CD14-positive monocyte (primary cell): ENCODE measurements around the gene ZNF384. TPM values are rescaled to one million over a fixed set of nuclear protein-coding genes. Genes with fewer than 3 reads are reported as not detected.

Experiments
- DNase-seq, 3 donors: peaks; one replicate each; pipeline ENCODE4 v3.0.0-alpha.2; 2011 to 2022
- H2AFZ ChIP-seq: 2 replicates; pipeline ENCODE4 v1.6.0; 2012; ENCODE audit warnings: mild to moderate bottlenecking, low read depth, low read length, inconsistent platforms; ENCODE audit not compliant: insufficient read depth, poor library complexity, severe bottlenecking
- H3K27ac ChIP-seq, 2 donors: 1 replicate in 1 of 2; 2 replicates in 1 of 2; pipeline ENCODE4 v1.5.1; 2012 to 2013; ENCODE audit warnings: low read length in 2 of 2, control low read depth in 1 of 2, inconsistent platforms in 1 of 2, low read depth in 1 of 2, mild to moderate bottlenecking in 1 of 2
- H3K27me3 ChIP-seq, 2 donors: one replicate each; pipeline versions ENCODE4 v1.6.0 to v1.6.1; 2011 to 2013; ENCODE audit warnings: low read length in 2 of 2; ENCODE audit not compliant: control insufficient read depth in 2 of 2, insufficient read depth in 2 of 2
- H3K36me3 ChIP-seq, 2 donors: replicated peaks in 1 of 2; 1 replicate in 1 of 2; 2 replicates in 1 of 2; pipeline versions ENCODE4 v1.5.1 to v1.6.1; 2012 to 2013; ENCODE audit warnings: low read length in 2 of 2, control low read depth in 1 of 2, inconsistent platforms in 1 of 2, mild to moderate bottlenecking in 1 of 2; ENCODE audit not compliant: insufficient read depth in 2 of 2, control insufficient read depth in 1 of 2
- H3K4me1 ChIP-seq, 2 donors: 1 replicate in 1 of 2; 2 replicates in 1 of 2; pipeline versions ENCODE4 v1.5.1 to v1.6.1; 2012 to 2013; ENCODE audit warnings: low read length in 2 of 2, control low read depth in 1 of 2, inconsistent platforms in 1 of 2, mild to moderate bottlenecking in 1 of 2, moderate library complexity in 1 of 2; ENCODE audit not compliant: insufficient read depth in 2 of 2, control insufficient read depth in 1 of 2
- H3K4me2 ChIP-seq: replicated peaks from 2 replicates; pipeline ENCODE3; 2012; ENCODE audit warnings: low read length, moderate library complexity, mild to moderate bottlenecking; ENCODE audit not compliant: poor library complexity, severe bottlenecking; ENCODE audit errors: extremely low read depth
- H3K4me3 ChIP-seq, 3 experiments: fragments of 200-600 bp in 1 of 3; sonication (generic) in 1 of 3; replicated peaks in 1 of 3; 1 replicate in 2 of 3; 2 replicates in 1 of 3; pipeline ENCODE4 v1.5.1; 2011 to 2013; ENCODE audit warnings: low read length in 3 of 3, mild to moderate bottlenecking in 3 of 3, control low read depth in 2 of 3, low read depth in 2 of 3, inconsistent platforms in 1 of 3, moderate library complexity in 1 of 3
- H3K79me2 ChIP-seq: 2 replicates; pipeline ENCODE4 v1.6.0; 2012; ENCODE audit warnings: mild to moderate bottlenecking, control low read depth, inconsistent platforms, low read length, moderate library complexity; ENCODE audit not compliant: insufficient read depth
- H3K9ac ChIP-seq: 2 replicates; pipeline ENCODE4 v1.6.0; 2017; ENCODE audit warnings: low read length, mild to moderate bottlenecking; ENCODE audit not compliant: insufficient read depth, poor library complexity, severe bottlenecking
- H3K9me3 ChIP-seq, 2 donors: replicated peaks in 1 of 2; 1 replicate in 1 of 2; 2 replicates in 1 of 2; pipeline versions ENCODE4 v1.5.1 to v1.6.1; 2012 to 2013; ENCODE audit warnings: low read length in 2 of 2, control low read depth in 1 of 2; ENCODE audit not compliant: control insufficient read depth in 1 of 2, insufficient read depth in 1 of 2
- H4K20me1 ChIP-seq: 2 replicates; pipeline ENCODE4 v1.6.0; 2012; ENCODE audit warnings: mild to moderate bottlenecking, low read length, control low read depth, moderate library complexity; ENCODE audit not compliant: insufficient read depth
- H3K27ac Mint-ChIP-seq, 7 donors: one replicate each; pipeline ENCODE4 v1.8.0; 2020; ENCODE audit warnings: mild to moderate bottlenecking in 7 of 7, mixed read lengths in 7 of 7, moderate library complexity in 6 of 7, inconsistent platforms in 2 of 7
- H3K27me3 Mint-ChIP-seq, 3 donors: one replicate each; pipeline ENCODE4 v1.8.0; 2021 to 2022; ENCODE audit warnings: low read depth in 3 of 3, mild to moderate bottlenecking in 3 of 3, mixed read lengths in 3 of 3, moderate library complexity in 3 of 3, inconsistent platforms in 1 of 3
- H3K36me3 Mint-ChIP-seq, 2 donors: one replicate each; pipeline ENCODE4 v1.8.0; 2020; ENCODE audit warnings: mixed read lengths in 2 of 2, inconsistent platforms in 1 of 2, mild to moderate bottlenecking in 1 of 2
- H3K4me1 Mint-ChIP-seq: one replicate; pipeline ENCODE4 v1.8.0; 2020; ENCODE audit warnings: mild to moderate bottlenecking, mixed read lengths
- H3K4me3 Mint-ChIP-seq, 2 donors: one replicate each; pipeline ENCODE4 v1.8.0; 2020; ENCODE audit warnings: mild to moderate bottlenecking in 2 of 2, mixed read lengths in 2 of 2, moderate library complexity in 1 of 2
- H3K9me3 Mint-ChIP-seq, 7 donors: one replicate each; pipeline ENCODE4 v1.8.0; 2020 to 2022; ENCODE audit warnings: mixed read lengths in 7 of 7, mild to moderate bottlenecking in 6 of 7, moderate library complexity in 6 of 7, inconsistent platforms in 2 of 7
- WGBS: methylation state at CpG from one replicate; pipeline ENCODE4 v1.1.5; 2013; ENCODE audit warnings: missing lambda C conversion rate; ENCODE audit not compliant: insufficient coverage; 5-methylcytosine and 5-hydroxymethylcytosine counted together
- intact Hi-C, 2 donors: fragments of 100-400 bp; cut with micrococcal nuclease; formaldehyde crosslinking; loops; one replicate each; pipeline versions ENCODE4 v1.15.0 to v1.15.1; 2023
- polyA plus RNA-seq, 3 donors: library from polyadenylated mRNA; depleted of rRNA in 1 of 3; unstranded in 2 of 3; stranded (reverse) in 1 of 3; fragments of 300-500 nt in 2 of 3; fragments of >200 nt in 1 of 3; fragmentation: Illumina TruSeq in 2 of 3; gene quantifications; 1 replicate in 2 of 3; 2 replicates in 1 of 3; pipeline ENCODE4 v1.2.3, GENCODE V29; 2012 to 2021
- TF ChIP-seq, protein P1 (sequence below): fragments of 200-600 bp; IDR thresholded peaks from one replicate; pipeline ENCODE4 v1.8.0; 2022; ENCODE audit warnings: antibody characterized with exemption, mild to moderate bottlenecking

The ZNF384 gene
- polyA plus RNA-seq, 3 donors: 9.6 to 87.0 (median 10.9) TPM

DNA sequence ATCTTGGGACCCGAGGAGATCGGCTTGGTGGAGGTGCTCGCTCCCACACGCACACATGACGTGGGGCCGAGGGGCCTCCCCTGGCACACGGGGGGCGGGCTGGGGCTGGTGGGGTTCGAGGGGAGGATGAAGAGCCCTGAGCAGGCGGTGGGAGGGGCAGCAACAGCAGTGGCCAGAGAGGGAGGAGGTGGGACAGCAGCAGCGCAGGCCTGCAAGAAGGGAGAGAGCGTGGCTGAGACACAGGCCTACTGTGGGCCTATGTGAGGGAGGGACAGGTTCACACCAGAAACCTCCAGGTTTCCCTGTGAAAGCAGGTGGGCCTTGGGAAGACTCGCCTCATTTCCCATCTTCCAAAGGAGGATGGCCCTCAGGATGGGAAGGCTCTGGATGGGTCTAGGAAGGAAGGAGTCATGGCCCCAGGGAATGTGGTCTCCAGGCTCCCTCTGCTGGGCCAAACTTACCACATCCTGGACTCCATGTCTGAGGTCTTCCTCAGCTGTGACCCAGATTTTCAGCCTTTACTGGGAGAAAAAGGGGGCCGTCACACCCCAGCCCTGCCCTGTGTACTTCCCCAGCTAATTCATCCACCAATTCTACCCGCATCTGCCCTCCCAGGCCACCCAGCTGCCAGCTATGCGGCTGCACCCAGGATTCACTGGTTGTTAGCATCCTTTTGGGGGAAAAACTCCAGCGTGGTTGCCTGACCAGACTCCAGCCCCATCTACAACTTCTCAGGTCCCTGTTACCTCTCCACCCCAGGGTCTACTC, 8.6 kb upstream of the ZNF384 start:
- peaks cover 60 to 76% (median 61%) of the 10 kb centered on the region in 3 donors for H3K27me3 Mint-ChIP-seq
- peaks cover 4 to 20% (median 14%) of the 10 kb centered on the region in 7 donors for H3K9me3 Mint-ChIP-seq

More for the DNA sequence above, 8.6 kb upstream of the ZNF384 start:
- peaks cover 8 to 21% of the 10 kb centered on the region in 2 donors for H3K9me3 ChIP-seq
- 78% methylated on average over 14 of the region's 17 CpGs for WGBS
- H3K27me3 ChIP-seq: peaks cover 43 to 52% of the 10 kb centered on the region in 2 donors
- no peaks in the 10 kb centered on the region for H3K79me2 ChIP-seq
- H4K20me1 ChIP-seq: no peaks in the 10 kb centered on the region
- no peak overlapping the region for H3K27ac ChIP-seq
- H3K36me3 Mint-ChIP-seq: peaks cover 3 to 11% of the 10 kb centered on the region in 2 donors
- H3K4me3 Mint-ChIP-seq: peak overlapping the region in 1 of 2 donors; percentile 74
- intact Hi-C loops: loop anchor here (5.0 to 10.0 kb wide), 2 partner anchors 53 to 80 kb away; partner anchors contain the start of gene ACRBP (in 1 of the 2)
- no peak overlapping the region for H3K27ac Mint-ChIP-seq
- TF ChIP-seq, protein P1, sequence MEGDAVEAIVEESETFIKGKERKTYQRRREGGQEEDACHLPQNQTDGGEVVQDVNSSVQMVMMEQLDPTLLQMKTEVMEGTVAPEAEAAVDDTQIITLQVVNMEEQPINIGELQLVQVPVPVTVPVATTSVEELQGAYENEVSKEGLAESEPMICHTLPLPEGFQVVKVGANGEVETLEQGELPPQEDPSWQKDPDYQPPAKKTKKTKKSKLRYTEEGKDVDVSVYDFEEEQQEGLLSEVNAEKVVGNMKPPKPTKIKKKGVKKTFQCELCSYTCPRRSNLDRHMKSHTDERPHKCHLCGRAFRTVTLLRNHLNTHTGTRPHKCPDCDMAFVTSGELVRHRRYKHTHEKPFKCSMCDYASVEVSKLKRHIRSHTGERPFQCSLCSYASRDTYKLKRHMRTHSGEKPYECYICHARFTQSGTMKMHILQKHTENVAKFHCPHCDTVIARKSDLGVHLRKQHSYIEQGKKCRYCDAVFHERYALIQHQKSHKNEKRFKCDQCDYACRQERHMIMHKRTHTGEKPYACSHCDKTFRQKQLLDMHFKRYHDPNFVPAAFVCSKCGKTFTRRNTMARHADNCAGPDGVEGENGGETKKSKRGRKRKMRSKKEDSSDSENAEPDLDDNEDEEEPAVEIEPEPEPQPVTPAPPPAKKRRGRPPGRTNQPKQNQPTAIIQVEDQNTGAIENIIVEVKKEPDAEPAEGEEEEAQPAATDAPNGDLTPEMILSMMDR: peak; percentile 58
- no peak overlapping the region for H2AFZ ChIP-seq
- H3K4me2 ChIP-seq: no peak overlapping the region
- no peak overlapping the region for H3K4me3 ChIP-seq
- H3K9ac ChIP-seq: no peak overlapping the region
- H3K4me1 Mint-ChIP-seq: peaks cover 26% of the 10 kb centered on the region
- H3K4me1 ChIP-seq: peaks cover 7 to 12% of the 10 kb centered on the region in 2 donors
- no peaks in the 10 kb centered on the region for H3K36me3 ChIP-seq
- DNase-seq: peak in 2 of 3 donors; percentile 22 to 38
